Thyroid gland (tissue), 4 donors: ENCODE measurements around the gene TRIM47.

Experiments
- CTCF ChIP-seq, 6 experiments: fragments of 200-600 bp in 3 of 6; fragments of 450-650 bp in 3 of 6; sonication (generic) in 3 of 6; IDR thresholded peaks; one replicate each; pipeline ENCODE4 v1.5.1; 2016 to 2019; ENCODE audit warnings: antibody characterized with exemption in 6 of 6, mild to moderate bottlenecking in 2 of 6, inconsistent platforms in 1 of 6, moderate library complexity in 1 of 6
- POLR2A ChIP-seq, 2 donors: fragments of 450-650 bp; IDR thresholded peaks; one replicate each; pipeline ENCODE4 v1.6.1; 2017; ENCODE audit warnings: antibody characterized with exemption in 2 of 2, mild to moderate bottlenecking in 2 of 2, moderate library complexity in 1 of 2

GRCh38 chr17:75829747-75830146 lies 48.6 kb downstream of the TRIM47 start:
- no peak for TF ChIP-seq CTCF (IDR thresholded peaks at IDR 0.05)
- TF ChIP-seq POLR2A (IDR thresholded peaks at IDR 0.05), result no peak
